Naive thymus-derived CD4-positive, alpha-beta T cell (primary cell): ENCODE data around the gene PCDHGB4. TPM values are rescaled to one million over a fixed set of nuclear protein-coding genes. Genes with fewer than 3 reads are reported as not detected.
"Not testable (repeated sequence)": the region's sequence is repeated elsewhere in the genome, so short reads cannot be mapped to it uniquely, and the experiment has no call there.

Source experiments
- ATAC-seq: fragments of 150-1000 bp; cut with Tn5 transposase; 2 replicates; pipeline ENCODE4 v1.10.0; 2021; ENCODE audit warnings: mild to moderate bottlenecking, moderate library complexity
- CTCF ChIA-PET: fragments of 350-600 bp; sonication (Branson Sonifier 250); formaldehyde crosslinking; loops from one replicate; lab custom pipeline; 2021; ENCODE audit warnings: antibody characterized with exemption; lab: Charles Lee
- POLR2A ChIA-PET: fragments of 350-600 bp; sonication (Branson Sonifier 250); formaldehyde crosslinking; loops from one replicate; lab custom pipeline; 2021; ENCODE audit warnings: antibody characterized with exemption, inconsistent platforms; lab: Charles Lee
- DNase-seq, 9 donors: peaks; one replicate each; pipeline versions ENCODE4 v3.0.0 to v3.0.0-alpha.2; 2020 to 2022; ENCODE audit warnings: mixed read lengths in 1 of 9
- H3K27ac ChIP-seq: one replicate; pipeline ENCODE4 v1.7.0; 2013; ENCODE audit warnings: mild to moderate bottlenecking, low read depth, low read length, moderate library complexity
- H3K27me3 ChIP-seq, 2 donors: one replicate each; pipeline ENCODE4 v1.7.0; 2013; ENCODE audit warnings: low read length in 2 of 2, mild to moderate bottlenecking in 2 of 2, moderate library complexity in 2 of 2; ENCODE audit not compliant: control insufficient read depth in 2 of 2, insufficient read depth in 2 of 2
- H3K36me3 ChIP-seq, 3 experiments: 1 replicate in 2 of 3; 2 replicates in 1 of 3; pipeline ENCODE4 v1.7.0; 2013; ENCODE audit warnings: low read length in 3 of 3, mild to moderate bottlenecking in 3 of 3, moderate library complexity in 1 of 3; ENCODE audit not compliant: insufficient read depth in 3 of 3, control insufficient read depth in 2 of 3
- H3K4me1 ChIP-seq, 2 donors: one replicate each; pipeline ENCODE4 v1.7.0; 2013; ENCODE audit warnings: low read length in 2 of 2, mild to moderate bottlenecking in 2 of 2, moderate library complexity in 1 of 2; ENCODE audit not compliant: control insufficient read depth in 2 of 2, insufficient read depth in 2 of 2
- H3K4me3 ChIP-seq: 2 replicates; pipeline ENCODE4 v1.7.0; 2013; ENCODE audit warnings: mild to moderate bottlenecking, low read length
- H3K9me3 ChIP-seq, 3 experiments: 1 replicate in 2 of 3; 2 replicates in 1 of 3; pipeline ENCODE4 v1.7.0; 2013; ENCODE audit warnings: low read length in 3 of 3; ENCODE audit not compliant: control insufficient read depth in 2 of 3
- H3K27ac Mint-ChIP-seq, 9 donors: one replicate each; pipeline ENCODE4 v1.8.0; 2020 to 2022; ENCODE audit warnings: mixed read lengths in 9 of 9, mild to moderate bottlenecking in 8 of 9, moderate library complexity in 5 of 9, inconsistent platforms in 2 of 9
- H3K27me3 Mint-ChIP-seq, 5 donors: one replicate each; pipeline ENCODE4 v1.8.0; 2021 to 2022; ENCODE audit warnings: mixed read lengths in 5 of 5, mild to moderate bottlenecking in 1 of 5
- H3K36me3 Mint-ChIP-seq, 5 donors: one replicate each; pipeline ENCODE4 v1.8.0; 2020 to 2022; ENCODE audit warnings: mixed read lengths in 5 of 5, mild to moderate bottlenecking in 3 of 5, inconsistent platforms in 1 of 5
- H3K4me1 Mint-ChIP-seq, 7 donors: one replicate each; pipeline ENCODE4 v1.8.0; 2020 to 2022; ENCODE audit warnings: mixed read lengths in 7 of 7, mild to moderate bottlenecking in 3 of 7, inconsistent platforms in 1 of 7
- H3K4me3 Mint-ChIP-seq, 10 donors: one replicate each; pipeline ENCODE4 v1.8.0; 2020 to 2022; ENCODE audit warnings: mild to moderate bottlenecking in 10 of 10, mixed read lengths in 10 of 10, moderate library complexity in 6 of 10, inconsistent platforms in 2 of 10
- H3K9me3 Mint-ChIP-seq, 11 donors: one replicate each; pipeline ENCODE4 v1.8.0; 2020 to 2022; ENCODE audit warnings: mixed read lengths in 11 of 11, mild to moderate bottlenecking in 4 of 11, inconsistent platforms in 1 of 11, moderate library complexity in 1 of 11
- intact Hi-C, 2 donors: fragments of 100-400 bp; cut with micrococcal nuclease; formaldehyde crosslinking; loops; one replicate each; pipeline ENCODE4 v1.15.1; 2023
- polyA plus RNA-seq, 2 donors: library from polyadenylated mRNA; unstranded; fragments of 300-500 nt; fragmentation: Illumina TruSeq; gene quantifications; one replicate each; pipeline ENCODE4 v1.2.3, GENCODE V29; 2021
- total RNA-seq, 6 experiments: library from RNA in 5 of 6; stranded (reverse) in 5 of 6; gene quantifications; 1 replicate in 5 of 6; 2 replicates in 1 of 6; pipeline ENCODE4 v1.2.3 and lab custom pipeline; 2021 to 2026

Gene PCDHGB4
- total and polyA plus RNA-seq, 7 experiments from 2014 or later = 0.08 to 0.27 (median 0.24) TPM; not detected in 3

- ChIA-PET POLR2A (no interaction called here), CTCF (no interaction called here)
- no peaks in the 10 kb centered on the region for H3K27me3 ChIP-seq
- H3K4me3 Mint-ChIP-seq = no peak overlapping the region
- H3K36me3 ChIP-seq = no peaks in the 10 kb centered on the region
- DNase-seq = no peak
- H3K4me3 ChIP-seq = no peak overlapping the region
- intact Hi-C loops = no loop called here
- H3K9me3 Mint-ChIP-seq = peaks cover 8 to 93% (median 50%) of the 10 kb centered on the region in 11 donors
- no peaks in the 10 kb centered on the region for H3K4me1 ChIP-seq
- peaks cover 0 to 50% (median 0%) of the 10 kb centered on the region in 3 experiments for H3K9me3 ChIP-seq
- H3K27me3 Mint-ChIP-seq = peaks cover 24 to 82% (median 71%) of the 10 kb centered on the region in 5 donors
- H3K36me3 Mint-ChIP-seq = peaks cover 2 to 22% (median 12%) of the 10 kb centered on the region in 5 donors
- no peak overlapping the region for H3K27ac ChIP-seq
- H3K27ac Mint-ChIP-seq = no peak overlapping the region
- no peak for ATAC-seq
- peaks cover 2 to 8% (median 6%) of the 10 kb centered on the region in 7 donors for H3K4me1 Mint-ChIP-seq
These were observed 12.9 kb upstream of the PCDHGB4 start for GRCh38 chr5:141374627-141375026.

- H3K27ac Mint-ChIP-seq, H3K27me3 ChIP-seq, H3K4me1 ChIP-seq, H3K4me1 Mint-ChIP-seq, CTCF ChIA-PET, H3K27ac ChIP-seq, H3K36me3 ChIP-seq, H3K4me3 Mint-ChIP-seq, intact Hi-C loops, DNase-seq, ATAC-seq, POLR2A ChIA-PET, H3K4me3 ChIP-seq: not testable (repeated sequence)
- H3K36me3 Mint-ChIP-seq = peaks cover 2 to 22% (median 10%) of the 10 kb centered on the region in 5 donors
- H3K27me3 Mint-ChIP-seq = peaks cover 19 to 79% (median 69%) of the 10 kb centered on the region in 5 donors
- peaks cover 0 to 46% (median 0%) of the 10 kb centered on the region in 3 experiments for H3K9me3 ChIP-seq
- peaks cover 8 to 91% (median 47%) of the 10 kb centered on the region in 11 donors for H3K9me3 Mint-ChIP-seq
These were observed 11.9 kb upstream of the PCDHGB4 start for GRCh38 chr5:141375444-141376155.

- Mint-ChIP-seq H3K9me3 (peaks cover 0 to 87% (median 41%) of the 10 kb centered on the region in 11 donors), H3K36me3 (peaks cover 0 to 17% (median 10%) of the 10 kb centered on the region in 5 donors), H3K27ac (peak within 1 kb of the TSS in 1 of 9 donors; percentile 14), H3K4me3 (peak within 1 kb of the TSS; percentile 46 to 83 (median 70)), H3K27me3 (peaks cover 36 to 85% (median 79%) of the 10 kb centered on the region in 5 donors), H3K4me1 (peaks cover 0 to 4% (median 0%) of the 10 kb centered on the region in 7 donors)
- ChIA-PET POLR2A (no interaction called here), CTCF (no interaction called here)
- Histone ChIP-seq H3K27ac (no peak within 1 kb of the TSS), H3K4me1 (no peaks in the 10 kb centered on the region), H3K9me3 (peaks cover 0 to 30% (median 0%) of the 10 kb centered on the region in 3 experiments), H3K4me3 (no peak within 1 kb of the TSS), H3K27me3 (peaks cover 0 to 18% of the 10 kb centered on the region in 2 donors), H3K36me3 (no peaks in the 10 kb centered on the region)
- intact Hi-C loops = no loop called here
- DNase-seq = no peak
- peak; percentile 36 for ATAC-seq
These were observed 4.8 kb upstream of the PCDHGB4 start, which contains the start of gene PCDHGA7 for GRCh38 chr5:141382469-141383294. Gene PCDHGA7 (plus strand): TSS chr5:141382742. CDS start chr5:141382900, 158 bp downstream.

- DNase-seq = no peak
- Histone ChIP-seq H3K36me3 (no peaks in the 10 kb centered on the region), H3K4me1 (no peaks in the 10 kb centered on the region), H3K4me3 (no peak overlapping the region), H3K9me3 (peaks cover 0 to 31% (median 0%) of the 10 kb centered on the region in 3 experiments), H3K27me3 (peaks cover 0 to 18% of the 10 kb centered on the region in 2 donors), H3K27ac (no peak overlapping the region)
- H3K36me3 Mint-ChIP-seq = peaks cover 0 to 19% (median 10%) of the 10 kb centered on the region in 5 donors
- H3K9me3 Mint-ChIP-seq = peaks cover 0 to 85% (median 44%) of the 10 kb centered on the region in 11 donors
- CTCF ChIA-PET = no interaction called here
- peaks cover 0 to 4% (median 0%) of the 10 kb centered on the region in 7 donors for H3K4me1 Mint-ChIP-seq
- H3K4me3 Mint-ChIP-seq = peak overlapping the region in 2 of 10 donors; percentile 2 to 64
- POLR2A ChIA-PET = no interaction called here
- H3K27me3 Mint-ChIP-seq = peaks cover 38 to 86% (median 81%) of the 10 kb centered on the region in 5 donors
- no peak overlapping the region for H3K27ac Mint-ChIP-seq
- no peak for ATAC-seq
- intact Hi-C loops = no loop called here
These were observed 4.2 kb upstream of the PCDHGB4 start for GRCh38 chr5:141383345-141383744.

GRCh38 chr5:141384471-141385267, 2.8 kb upstream of the PCDHGB4 start:
- ATAC-seq (no peak), DNase-seq (no peak)
- peaks cover 0 to 27% (median 10%) of the 10 kb centered on the region in 5 donors for H3K36me3 Mint-ChIP-seq
- H3K4me3 Mint-ChIP-seq = no peak overlapping the region
- peaks cover 0 to 4% (median 0%) of the 10 kb centered on the region in 7 donors for H3K4me1 Mint-ChIP-seq
- ChIA-PET POLR2A (no interaction called here), CTCF (interaction anchor here (0.6 kb wide), 1 partner anchor 21 kb away, joined by 8 read pairs; no protein-coding TSS in a partner anchor)
- H3K9me3 Mint-ChIP-seq = peaks cover 0 to 86% (median 55%) of the 10 kb centered on the region in 11 donors
- intact Hi-C loops = no loop called here
- peaks cover 0 to 42% (median 0%) of the 10 kb centered on the region in 3 experiments for H3K9me3 ChIP-seq
- H3K4me1 ChIP-seq = no peaks in the 10 kb centered on the region
- no peak overlapping the region for H3K27ac Mint-ChIP-seq
- no peak overlapping the region for H3K4me3 ChIP-seq
- no peak overlapping the region for H3K27ac ChIP-seq
- H3K36me3 ChIP-seq = no peaks in the 10 kb centered on the region
- peaks cover 41 to 86% (median 81%) of the 10 kb centered on the region in 5 donors for H3K27me3 Mint-ChIP-seq
- peaks cover 0 to 18% of the 10 kb centered on the region in 2 donors for H3K27me3 ChIP-seq

- Mint-ChIP-seq H3K36me3 (peaks cover 5 to 35% (median 10%) of the 10 kb centered on the region in 5 donors), H3K9me3 (peaks cover 0 to 90% (median 57%) of the 10 kb centered on the region in 11 donors), H3K27ac (no peak overlapping the region), H3K4me3 (peak overlapping the region in 1 of 10 donors; percentile 27), H3K4me1 (peaks cover 0 to 3% (median 0%) of the 10 kb centered on the region in 7 donors), H3K27me3 (peaks cover 29 to 85% (median 79%) of the 10 kb centered on the region in 5 donors)
- Histone ChIP-seq H3K9me3 (peaks cover 0 to 45% (median 0%) of the 10 kb centered on the region in 3 experiments), H3K4me3 (no peak overlapping the region), H3K36me3 (no peaks in the 10 kb centered on the region), H3K4me1 (no peaks in the 10 kb centered on the region), H3K27ac (no peak overlapping the region), H3K27me3 (peaks cover 4 to 14% of the 10 kb centered on the region in 2 donors)
- POLR2A ChIA-PET = no interaction called here
- no peak for ATAC-seq
- no peak for DNase-seq
- intact Hi-C loops = no loop called here
- CTCF ChIA-PET = no interaction called here
These were observed 1.2 kb downstream of the PCDHGB4 start for GRCh38 chr5:141388661-141389060.
